Glutamatergic neuron (in vitro differentiated cells): Measurements from ENCODE around the gene ZNF532. TPM values are rescaled to one million over a fixed set of nuclear protein-coding genes. Genes with fewer than 3 reads are reported as not detected.
"Not testable (repeated sequence)": the region's sequence is repeated elsewhere in the genome, so short reads cannot be mapped to it uniquely, and the experiment has no call there.

Experiments
- DNase-seq: peaks from one replicate; pipeline ENCODE4 v3.0.0; 2022
- H3K27ac Mint-ChIP-seq: one replicate; pipeline ENCODE4 v1.8.0; 2020; ENCODE audit warnings: mild to moderate bottlenecking, mixed read lengths, inconsistent platforms; ENCODE audit not compliant: unreplicated experiment
- H3K27me3 Mint-ChIP-seq: one replicate; pipeline ENCODE4 v1.8.0; 2020; ENCODE audit warnings: mild to moderate bottlenecking, moderate library complexity, mixed read lengths, inconsistent platforms; ENCODE audit not compliant: unreplicated experiment
- H3K36me3 Mint-ChIP-seq: one replicate; pipeline ENCODE4 v1.8.0; 2020; ENCODE audit warnings: mild to moderate bottlenecking, mixed read lengths, inconsistent platforms; ENCODE audit not compliant: unreplicated experiment
- H3K4me1 Mint-ChIP-seq: one replicate; pipeline ENCODE4 v1.8.0; 2020; ENCODE audit warnings: mild to moderate bottlenecking, low read depth, mixed read lengths, inconsistent platforms; ENCODE audit not compliant: unreplicated experiment
- H3K4me3 Mint-ChIP-seq: one replicate; pipeline ENCODE4 v1.8.0; 2020; ENCODE audit warnings: mild to moderate bottlenecking, mixed read lengths, inconsistent platforms; ENCODE audit not compliant: unreplicated experiment
- H3K9me3 Mint-ChIP-seq: one replicate; pipeline ENCODE4 v1.8.0; 2020; ENCODE audit warnings: mild to moderate bottlenecking, moderate library complexity, mixed read lengths, inconsistent platforms; ENCODE audit not compliant: unreplicated experiment
- total RNA-seq: library from RNA; stranded (reverse); fragmentation: NEBNext Ultra II Directional; extraction: Animal tissue kit (Norgen Biotek cat#: 25700); gene quantifications from one replicate; pipeline ENCODE4 v1.2.1, GENCODE V29; 2021; ENCODE audit not compliant: unreplicated experiment
- TF ChIP-seq, protein P1 (sequence below): fragments of 200-600 bp; sonication (generic); IDR thresholded peaks from one replicate; pipeline ENCODE4 v1.5.0; 2021; ENCODE audit not compliant: partially characterized antibody, unreplicated experiment

The ZNF532 gene
- total RNA-seq, 1 donor from 2014 or later = 217 TPM

DNA sequence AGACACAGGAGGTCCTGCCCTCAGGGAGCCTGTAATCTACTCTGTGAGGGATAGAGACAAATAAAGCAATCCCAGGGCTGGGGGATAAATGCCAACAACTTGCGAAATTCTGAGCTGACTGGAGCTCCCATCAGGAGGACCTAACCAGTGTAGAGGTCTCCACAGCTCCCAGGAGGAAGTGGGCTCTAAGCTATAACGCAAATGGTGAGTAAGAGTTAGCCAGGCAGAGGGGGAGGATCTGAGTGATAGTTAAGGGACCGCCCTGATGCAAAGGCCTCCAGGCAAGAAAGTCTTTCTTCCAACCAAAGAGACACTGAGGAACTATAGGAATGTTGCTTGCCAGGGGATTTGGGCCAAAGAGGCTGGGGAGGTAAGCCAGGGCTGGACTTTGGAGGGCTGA, 16.0 kb upstream of the ZNF532 start:
- no peak overlapping the region for H3K4me3 Mint-ChIP-seq
- TF ChIP-seq, protein P1, sequence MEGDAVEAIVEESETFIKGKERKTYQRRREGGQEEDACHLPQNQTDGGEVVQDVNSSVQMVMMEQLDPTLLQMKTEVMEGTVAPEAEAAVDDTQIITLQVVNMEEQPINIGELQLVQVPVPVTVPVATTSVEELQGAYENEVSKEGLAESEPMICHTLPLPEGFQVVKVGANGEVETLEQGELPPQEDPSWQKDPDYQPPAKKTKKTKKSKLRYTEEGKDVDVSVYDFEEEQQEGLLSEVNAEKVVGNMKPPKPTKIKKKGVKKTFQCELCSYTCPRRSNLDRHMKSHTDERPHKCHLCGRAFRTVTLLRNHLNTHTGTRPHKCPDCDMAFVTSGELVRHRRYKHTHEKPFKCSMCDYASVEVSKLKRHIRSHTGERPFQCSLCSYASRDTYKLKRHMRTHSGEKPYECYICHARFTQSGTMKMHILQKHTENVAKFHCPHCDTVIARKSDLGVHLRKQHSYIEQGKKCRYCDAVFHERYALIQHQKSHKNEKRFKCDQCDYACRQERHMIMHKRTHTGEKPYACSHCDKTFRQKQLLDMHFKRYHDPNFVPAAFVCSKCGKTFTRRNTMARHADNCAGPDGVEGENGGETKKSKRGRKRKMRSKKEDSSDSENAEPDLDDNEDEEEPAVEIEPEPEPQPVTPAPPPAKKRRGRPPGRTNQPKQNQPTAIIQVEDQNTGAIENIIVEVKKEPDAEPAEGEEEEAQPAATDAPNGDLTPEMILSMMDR = no peak
- H3K36me3 Mint-ChIP-seq = no peaks in the 10 kb centered on the region
- no peak overlapping the region for H3K27ac Mint-ChIP-seq
- H3K27me3 Mint-ChIP-seq = peaks cover 13% of the 10 kb centered on the region
- no peak for DNase-seq
- peaks cover 25% of the 10 kb centered on the region for H3K4me1 Mint-ChIP-seq
- peaks cover 5% of the 10 kb centered on the region for H3K9me3 Mint-ChIP-seq

DNA sequence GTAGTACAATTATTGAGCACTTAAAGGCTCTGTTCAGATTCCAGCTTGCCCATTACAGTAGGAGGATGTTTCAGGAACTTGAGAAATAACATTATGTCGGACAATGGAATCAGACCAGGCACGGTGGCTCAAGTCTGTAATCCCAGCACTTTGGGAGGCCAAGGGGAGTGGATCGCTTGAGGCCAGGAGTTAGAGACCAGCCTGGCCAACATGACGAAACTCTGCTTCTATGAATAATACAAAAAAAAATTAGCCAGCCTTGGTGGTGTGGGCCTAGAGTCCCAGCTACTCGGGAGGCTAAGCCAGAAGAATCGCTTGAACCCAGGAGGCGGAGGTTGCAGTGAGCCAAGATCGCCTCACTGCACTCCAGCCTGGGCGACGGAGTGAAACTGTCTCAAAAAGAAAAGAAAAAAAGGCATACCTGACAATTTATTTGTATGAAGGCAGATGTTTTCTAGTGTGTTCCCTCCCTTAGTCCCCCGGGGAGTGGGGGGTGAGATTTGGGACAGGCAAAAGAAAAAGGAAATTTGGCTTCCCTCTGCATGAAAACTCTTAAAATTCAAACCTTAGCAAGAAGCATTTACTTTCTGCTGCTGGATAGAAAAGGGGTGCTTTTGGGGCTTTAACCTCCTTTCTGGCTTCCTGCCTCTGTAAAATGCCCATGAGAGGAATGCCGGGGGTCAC, 13.7 kb upstream of the ZNF532 start:
- TF ChIP-seq, protein P1 = no peak
- Mint-ChIP-seq H3K27ac (peak overlapping the region; percentile 49), H3K9me3 (peaks cover 2% of the 10 kb centered on the region), H3K27me3 (peaks cover 10% of the 10 kb centered on the region), H3K4me1 (peaks cover 18% of the 10 kb centered on the region), H3K4me3 (peak overlapping the region; percentile 42), H3K36me3 (no peaks in the 10 kb centered on the region)
- DNase-seq = no peak

DNA sequence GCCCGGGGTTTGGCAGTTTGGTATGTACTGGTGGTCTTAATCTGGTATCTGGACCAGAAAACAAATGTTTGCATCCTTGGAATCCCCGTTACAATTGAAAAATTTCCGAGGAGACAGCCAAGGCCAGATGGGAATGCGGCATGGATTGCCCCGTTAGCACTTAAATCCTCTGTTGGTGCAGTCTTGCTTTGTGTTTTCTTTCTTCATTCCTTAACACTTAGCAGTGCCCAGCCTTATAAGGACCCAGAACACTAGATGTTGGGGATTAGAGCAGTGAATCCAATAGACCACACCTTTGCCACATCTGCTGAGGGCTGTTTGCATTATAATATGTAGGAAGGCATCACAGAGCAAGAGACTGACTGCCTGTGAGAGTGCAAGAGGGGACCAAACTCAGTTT, 12.8 kb upstream of the ZNF532 start:
- Mint-ChIP-seq H3K27ac (no peak overlapping the region), H3K4me1 (peaks cover 18% of the 10 kb centered on the region), H3K27me3 (peaks cover 10% of the 10 kb centered on the region)

DNA sequence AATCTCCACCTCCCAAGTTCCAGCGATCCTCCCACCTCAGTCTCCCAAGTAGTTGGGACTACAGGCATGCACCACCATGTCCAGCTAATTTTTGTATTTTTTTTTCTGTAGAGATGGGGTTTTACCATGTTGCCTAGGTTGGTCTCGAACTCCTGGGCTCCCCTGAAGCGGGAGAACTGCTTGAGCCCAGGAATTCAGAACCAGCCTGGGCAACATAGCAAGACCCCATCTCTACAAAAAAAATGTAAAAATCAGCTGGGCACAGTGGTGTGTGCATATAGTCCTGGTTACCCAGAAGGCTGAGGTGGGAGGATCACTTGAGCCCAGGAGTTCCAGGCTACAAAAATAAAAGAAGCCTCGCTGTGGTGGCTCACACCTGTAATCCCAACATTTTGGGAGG, 12.0 kb upstream of the ZNF532 start:
- Mint-ChIP-seq H3K27me3 (peaks cover 8% of the 10 kb centered on the region), H3K27ac (no peak overlapping the region), H3K4me1 (peaks cover 16% of the 10 kb centered on the region), H3K9me3 (peaks cover 2% of the 10 kb centered on the region), H3K4me3 (no peak overlapping the region), H3K36me3 (no peaks in the 10 kb centered on the region)
- TF ChIP-seq, protein P1 = no peak
- DNase-seq = no peak

More for the DNA sequence above, 12.8 kb upstream of the ZNF532 start:
- DNase-seq = no peak
- H3K4me3 Mint-ChIP-seq = no peak overlapping the region
- H3K36me3 Mint-ChIP-seq = no peaks in the 10 kb centered on the region
- TF ChIP-seq, protein P1 = no peak
- H3K9me3 Mint-ChIP-seq = peaks cover 2% of the 10 kb centered on the region

DNA sequence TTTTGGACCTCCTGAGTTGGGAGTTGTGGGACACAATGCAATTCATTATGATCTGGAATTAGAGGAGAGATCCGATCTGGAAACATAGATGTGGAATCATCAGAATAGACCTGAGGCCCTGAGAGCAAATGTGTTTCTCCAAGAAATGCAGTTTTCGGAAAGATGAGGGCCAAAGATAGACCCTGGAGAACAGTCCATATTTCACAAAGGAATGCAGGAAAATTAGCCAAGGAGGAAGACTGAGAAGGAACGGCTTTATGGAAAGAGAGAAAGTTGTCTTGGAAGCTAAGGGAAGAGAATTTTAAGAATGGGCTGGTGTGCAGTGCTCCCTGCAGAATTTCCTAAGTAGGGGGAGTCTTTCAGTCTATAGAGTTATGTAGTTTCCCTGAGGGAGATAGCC, 11.1 kb upstream of the ZNF532 start:
- H3K4me1 Mint-ChIP-seq = peaks cover 17% of the 10 kb centered on the region
- H3K4me3 Mint-ChIP-seq = no peak overlapping the region
- H3K9me3 Mint-ChIP-seq = peaks cover 2% of the 10 kb centered on the region
- no peak for DNase-seq
- TF ChIP-seq, protein P1 = no peak
- peaks cover 2% of the 10 kb centered on the region for H3K36me3 Mint-ChIP-seq
- H3K27me3 Mint-ChIP-seq = peaks cover 10% of the 10 kb centered on the region
- H3K27ac Mint-ChIP-seq = no peak overlapping the region

DNA sequence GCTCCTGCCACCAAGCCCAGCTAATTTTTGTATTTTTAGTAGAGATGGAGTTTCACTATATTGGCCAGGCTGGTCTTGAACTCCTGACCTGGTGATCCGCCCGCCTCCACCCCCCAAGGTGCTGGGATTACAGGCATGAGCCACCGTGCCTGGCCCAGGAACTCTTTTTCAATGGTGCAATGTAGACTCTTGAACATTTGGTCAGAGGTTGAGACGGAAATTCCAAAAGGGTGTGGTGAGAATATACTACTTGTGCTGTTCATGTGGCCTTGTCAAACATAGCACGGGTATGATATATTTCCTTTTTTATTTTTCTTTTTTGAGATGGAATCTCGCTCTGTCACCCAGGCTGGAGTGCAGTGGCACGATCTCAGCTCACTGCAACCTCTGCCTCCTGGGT, 9.2 kb upstream of the ZNF532 start:
- not testable (repeated sequence) for H3K27ac Mint-ChIP-seq, H3K27me3 Mint-ChIP-seq, DNase-seq, H3K4me3 Mint-ChIP-seq, H3K36me3 Mint-ChIP-seq, H3K9me3 Mint-ChIP-seq
- peaks cover 26% of the 10 kb centered on the region for H3K4me1 Mint-ChIP-seq
